ENCODE measurements around the gene LIX1.

Gene LIX1

GRCh38 chr5:97047076-97047475, 95.3 kb downstream of the LIX1 start:
- no peak for DNase-seq (ENCODE audit: low read depth)
- H3K4me3 ChIP-seq (ENCODE audit: low read depth, low read length), result no peak overlapping the region
- no peak for TF ChIP-seq CTCF (conservative IDR thresholded peaks at IDR 0.05; ENCODE audit: low read depth, low read length)

GRCh38 chr5:97046270-97046982, 96.0 kb downstream of the LIX1 start:
- no peak overlapping the region for H3K4me3 ChIP-seq (ENCODE audit: low read depth, low read length)
- peak; percentile 45 for DNase-seq (ENCODE audit: low read depth)
- TF ChIP-seq CTCF (conservative IDR thresholded peaks at IDR 0.05; ENCODE audit: low read depth, low read length), result peak; percentile 17

GRCh38 chr5:97044052-97044451, 98.4 kb downstream of the LIX1 start:
- H3K4me3 ChIP-seq (ENCODE audit: low read depth, low read length), result no peak overlapping the region
- DNase-seq (ENCODE audit: low read depth), result peak; percentile 41
- peak; percentile 62 for TF ChIP-seq CTCF (conservative IDR thresholded peaks at IDR 0.05; ENCODE audit: low read depth, low read length)

GRCh38 chr5:97043511-97043910, 98.9 kb downstream of the LIX1 start:
- no peak for DNase-seq (ENCODE audit: low read depth)
- no peak for TF ChIP-seq CTCF (conservative IDR thresholded peaks at IDR 0.05; ENCODE audit: low read depth, low read length)
- no peak overlapping the region for H3K4me3 ChIP-seq (ENCODE audit: low read depth, low read length)

- no peak for DNase-seq (ENCODE audit: low read depth)
- H3K4me3 ChIP-seq (ENCODE audit: low read depth, low read length), result no peak overlapping the region
- no peak for TF ChIP-seq CTCF (conservative IDR thresholded peaks at IDR 0.05; ENCODE audit: low read depth, low read length)
These were observed 99.4 kb downstream of the LIX1 start for GRCh38 chr5:97042996-97043395.
